Stimulated activated CD4-positive, alpha-beta T cell treated with anti-CD3 and anti-CD28 coated beads, Interleukin-4, amount 100 ng/mL, for 4 hours (primary cell): Measurements from ENCODE around the gene POC1A.

Source experiments
- DNase-seq, 2 experiments: peaks; one replicate each; pipeline ENCODE4 v3.0.0-alpha.2; 2020

The POC1A gene

GRCh38 chr3:52150860-52151259, 3.4 kb downstream of the POC1A start:
- DNase-seq, result no peak

GRCh38 chr3:52150357-52150756, 3.9 kb downstream of the POC1A start:
- DNase-seq, result no peak

- no peak for DNase-seq
These were observed 4.5 kb downstream of the POC1A start for GRCh38 chr3:52149726-52150125.

- DNase-seq, result no peak
These were observed 5.2 kb downstream of the POC1A start for GRCh38 chr3:52149021-52149420.

- no peak for DNase-seq
These were observed 6.4 kb downstream of the POC1A start for GRCh38 chr3:52147804-52148203.

GRCh38 chr3:52146811-52147210, 7.4 kb downstream of the POC1A start:
- no peak for DNase-seq

GRCh38 chr3:52146189-52146588, 8.0 kb downstream of the POC1A start:
- DNase-seq, result no peak

GRCh38 chr3:52145736-52146110, 8.5 kb downstream of the POC1A start:
- DNase-seq, result no peak

GRCh38 chr3:52144796-52145735, 9.2 kb downstream of the POC1A start:
- no peak for DNase-seq

- peak; percentile 81 to 84 for DNase-seq
These were observed 10.0 kb downstream of the POC1A start for GRCh38 chr3:52144034-52144795.

GRCh38 chr3:52143616-52144015, 10.6 kb downstream of the POC1A start:
- DNase-seq, result no peak

- no peak for DNase-seq
These were observed 11.1 kb downstream of the POC1A start for GRCh38 chr3:52143156-52143555.

- no peak for DNase-seq
These were observed 12.5 kb downstream of the POC1A start for GRCh38 chr3:52141751-52142150.

- no peak for DNase-seq
These were observed 13.5 kb downstream of the POC1A start for GRCh38 chr3:52140769-52141168.

- no peak for DNase-seq
These were observed 14.2 kb downstream of the POC1A start for GRCh38 chr3:52140000-52140399.

- DNase-seq, result no peak
These were observed 16.9 kb downstream of the POC1A start for GRCh38 chr3:52137311-52137710.

GRCh38 chr3:52136513-52136912, 17.7 kb downstream of the POC1A start:
- DNase-seq, result no peak

GRCh38 chr3:52135332-52135731, 18.9 kb downstream of the POC1A start:
- no peak for DNase-seq

GRCh38 chr3:52134761-52135160, 19.5 kb downstream of the POC1A start:
- DNase-seq, result no peak

- DNase-seq, result no peak
These were observed 21.3 kb downstream of the POC1A start for GRCh38 chr3:52132930-52133329.

GRCh38 chr3:52132041-52132440, 22.2 kb downstream of the POC1A start:
- no peak for DNase-seq

GRCh38 chr3:52130966-52131622, 23.1 kb downstream of the POC1A start:
- DNase-seq, result no peak

- no peak for DNase-seq
These were observed 26.0 kb downstream of the POC1A start for GRCh38 chr3:52128118-52128683.
